NB4 (cell line): ENCODE data around the gene CLDN34.

Source experiments
- DNase-seq: peaks from one replicate; pipeline ENCODE4 v3.0.0; 2010; ENCODE audit warnings: low read depth
- H3K4me3 ChIP-seq: one replicate; pipeline ENCODE4 v1.5.1; 2011; ENCODE audit warnings: mild to moderate bottlenecking, low read depth, low read length, moderate library complexity
- MAX ChIP-seq: IDR thresholded peaks from 2 replicates; pipeline ENCODE4 v1.6.1; 2011; ENCODE audit warnings: low read depth, low read length
- MYC ChIP-seq: IDR thresholded peaks from 2 replicates; pipeline ENCODE4 v1.6.1; 2011; ENCODE audit warnings: low read depth, low read length
- POLR2A ChIP-seq: IDR thresholded peaks from 2 replicates; pipeline ENCODE4 v1.6.1; 2011; ENCODE audit warnings: mild to moderate bottlenecking; ENCODE audit not compliant: insufficient read length; ENCODE audit errors: extremely low read depth
- TF ChIP-seq, protein P1 (sequence below): IDR thresholded peaks from one replicate; pipeline ENCODE4 v1.5.1; 2012; ENCODE audit warnings: low read depth, low read length

The CLDN34 gene, protein sequence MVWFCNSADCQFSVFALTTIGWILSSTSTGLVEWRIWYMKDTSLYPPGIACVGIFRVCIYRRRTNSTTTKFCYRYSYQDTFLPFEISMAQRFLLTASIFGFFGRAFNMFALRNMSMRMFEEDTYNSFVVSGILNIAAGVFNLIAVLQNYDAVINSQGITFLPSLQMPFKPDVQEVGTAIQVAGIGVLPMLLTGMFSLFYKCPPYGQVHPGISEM

DNA sequence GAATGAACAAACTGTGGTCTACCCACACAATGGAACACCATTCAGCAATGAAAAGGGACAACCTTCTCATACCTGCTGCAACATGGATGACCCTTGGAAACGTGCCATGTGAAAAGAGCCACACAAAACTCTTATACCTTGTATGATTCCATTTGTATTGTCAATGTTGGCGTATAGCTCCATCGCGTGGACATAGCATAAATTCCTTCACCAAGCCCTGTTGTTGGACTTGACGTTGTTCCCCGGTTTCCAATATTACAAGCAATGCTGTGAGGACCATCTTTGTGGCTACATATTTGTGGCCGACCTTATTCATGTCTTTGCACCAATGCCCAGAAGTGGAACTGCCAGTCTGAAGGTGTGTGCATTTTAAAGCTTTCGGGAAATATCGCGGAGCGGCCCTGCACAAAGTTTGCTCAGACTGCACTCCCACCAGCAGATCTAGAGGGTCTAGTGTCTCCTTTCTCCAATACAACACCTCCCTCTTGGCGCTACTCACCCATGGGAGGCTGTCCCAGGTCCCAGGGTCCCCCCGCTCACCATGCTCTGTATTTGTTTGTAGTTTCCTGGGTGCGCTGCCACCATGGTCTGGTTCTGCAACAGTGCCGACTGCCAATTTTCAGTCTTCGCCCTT is at the start of gene CLDN34:
TSS of gene CLDN34 (plus strand) at position 584 of the 634 bp plus-strand sequence. CDS start at position 584, 0 bp downstream.
- TF ChIP-seq POLR2A (no peak), MYC (no peak)
- TF ChIP-seq, protein P1, sequence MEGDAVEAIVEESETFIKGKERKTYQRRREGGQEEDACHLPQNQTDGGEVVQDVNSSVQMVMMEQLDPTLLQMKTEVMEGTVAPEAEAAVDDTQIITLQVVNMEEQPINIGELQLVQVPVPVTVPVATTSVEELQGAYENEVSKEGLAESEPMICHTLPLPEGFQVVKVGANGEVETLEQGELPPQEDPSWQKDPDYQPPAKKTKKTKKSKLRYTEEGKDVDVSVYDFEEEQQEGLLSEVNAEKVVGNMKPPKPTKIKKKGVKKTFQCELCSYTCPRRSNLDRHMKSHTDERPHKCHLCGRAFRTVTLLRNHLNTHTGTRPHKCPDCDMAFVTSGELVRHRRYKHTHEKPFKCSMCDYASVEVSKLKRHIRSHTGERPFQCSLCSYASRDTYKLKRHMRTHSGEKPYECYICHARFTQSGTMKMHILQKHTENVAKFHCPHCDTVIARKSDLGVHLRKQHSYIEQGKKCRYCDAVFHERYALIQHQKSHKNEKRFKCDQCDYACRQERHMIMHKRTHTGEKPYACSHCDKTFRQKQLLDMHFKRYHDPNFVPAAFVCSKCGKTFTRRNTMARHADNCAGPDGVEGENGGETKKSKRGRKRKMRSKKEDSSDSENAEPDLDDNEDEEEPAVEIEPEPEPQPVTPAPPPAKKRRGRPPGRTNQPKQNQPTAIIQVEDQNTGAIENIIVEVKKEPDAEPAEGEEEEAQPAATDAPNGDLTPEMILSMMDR = no peak
- DNase-seq = no peak
- H3K4me3 ChIP-seq = no peak within 1 kb of the TSS

DNA sequence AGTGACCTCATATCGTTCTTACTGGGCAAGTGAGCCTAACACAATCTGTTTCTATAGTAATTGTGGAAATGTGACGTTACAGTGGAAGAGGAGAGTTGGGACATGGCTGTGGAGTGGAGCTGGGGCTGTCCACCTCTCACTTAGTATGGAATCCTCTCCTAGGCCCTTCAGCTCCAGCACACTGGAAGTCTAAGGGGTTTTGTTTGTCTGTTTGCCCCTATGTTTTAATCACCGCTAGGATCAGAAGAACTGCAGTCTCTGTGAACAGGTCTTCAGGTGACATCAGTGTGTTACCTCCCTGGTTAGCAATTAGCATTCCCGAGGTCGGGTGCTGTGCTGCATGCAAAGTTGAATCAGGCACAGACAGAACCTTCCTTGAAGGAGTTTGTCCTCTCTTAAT is 49.3 kb upstream of the CLDN34 start:
- TF ChIP-seq, protein P1 = no peak
- TF ChIP-seq MAX (no peak), MYC (no peak), POLR2A (no peak)
- DNase-seq = no peak
- no peak overlapping the region for H3K4me3 ChIP-seq

DNA sequence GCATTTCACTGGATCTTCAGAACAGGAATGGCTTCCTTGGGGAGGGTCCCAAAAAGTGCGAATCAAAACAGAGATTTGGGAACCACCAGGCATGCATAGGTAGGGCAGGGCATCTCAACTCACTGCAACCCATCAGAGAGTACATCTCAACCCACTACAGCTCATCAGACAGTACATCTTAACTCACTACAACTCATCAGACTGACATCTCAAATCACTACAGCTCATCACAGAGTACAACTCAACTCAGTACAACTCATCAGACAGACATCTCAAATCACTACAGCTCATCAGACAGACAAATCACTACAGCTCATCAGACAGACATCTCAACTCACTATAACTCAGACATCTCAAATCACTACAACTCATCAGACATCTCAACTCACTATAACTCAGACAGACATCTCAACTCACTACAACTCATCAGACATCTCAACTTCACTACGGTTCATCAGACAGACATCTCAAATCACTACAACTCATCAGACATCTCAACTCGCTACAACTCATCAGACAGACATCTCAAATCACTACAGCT is 47.5 kb upstream of the CLDN34 start:
- DNase-seq = no peak
- TF ChIP-seq MYC (no peak), MAX (no peak), POLR2A (no peak)
- TF ChIP-seq, protein P1 = no peak
- H3K4me3 ChIP-seq = no peak overlapping the region

GRCh38 chrX:9921407-9921806 is 45.8 kb upstream of the CLDN34 start:
- no peak overlapping the region for H3K4me3 ChIP-seq
- TF ChIP-seq POLR2A = no peak
- TF ChIP-seq, protein P1 = no peak
- TF ChIP-seq MAX = no peak
- TF ChIP-seq MYC = no peak
- DNase-seq = peak; percentile 26

- no peak overlapping the region for H3K4me3 ChIP-seq
- DNase-seq = no peak
- TF ChIP-seq MAX = no peak
- no peak for TF ChIP-seq POLR2A
- no peak for TF ChIP-seq MYC
- TF ChIP-seq, protein P1 = no peak
Observed at GRCh38 chrX:9923357-9923756, 43.8 kb upstream of the CLDN34 start.
